ENCODE measurements around the gene TMEM91. TPM values are rescaled to one million over a fixed set of nuclear protein-coding genes. Genes with fewer than 3 reads are reported as not detected.
"Not testable (repeated sequence)": the region's sequence is repeated elsewhere in the genome, so short reads cannot be mapped to it uniquely, and the experiment has no call there.

TMEM91 gene
- total RNA-seq, 1 donor from 2014 or later = 2.8 TPM

- Histone ChIP-seq H3K4me1 (peaks cover 13% of the 10 kb centered on the region), H3K27me3 (ENCODE audit: low read depth) (no peaks in the 10 kb centered on the region), H3K27ac (replicated peaks) (peak overlapping the region; percentile 54), H3K9me3 (replicated peaks) (no peaks in the 10 kb centered on the region), H3K4me3 (no peak overlapping the region), H3K36me3 (peaks cover 34% of the 10 kb centered on the region)
- TF ChIP-seq, protein P1, sequence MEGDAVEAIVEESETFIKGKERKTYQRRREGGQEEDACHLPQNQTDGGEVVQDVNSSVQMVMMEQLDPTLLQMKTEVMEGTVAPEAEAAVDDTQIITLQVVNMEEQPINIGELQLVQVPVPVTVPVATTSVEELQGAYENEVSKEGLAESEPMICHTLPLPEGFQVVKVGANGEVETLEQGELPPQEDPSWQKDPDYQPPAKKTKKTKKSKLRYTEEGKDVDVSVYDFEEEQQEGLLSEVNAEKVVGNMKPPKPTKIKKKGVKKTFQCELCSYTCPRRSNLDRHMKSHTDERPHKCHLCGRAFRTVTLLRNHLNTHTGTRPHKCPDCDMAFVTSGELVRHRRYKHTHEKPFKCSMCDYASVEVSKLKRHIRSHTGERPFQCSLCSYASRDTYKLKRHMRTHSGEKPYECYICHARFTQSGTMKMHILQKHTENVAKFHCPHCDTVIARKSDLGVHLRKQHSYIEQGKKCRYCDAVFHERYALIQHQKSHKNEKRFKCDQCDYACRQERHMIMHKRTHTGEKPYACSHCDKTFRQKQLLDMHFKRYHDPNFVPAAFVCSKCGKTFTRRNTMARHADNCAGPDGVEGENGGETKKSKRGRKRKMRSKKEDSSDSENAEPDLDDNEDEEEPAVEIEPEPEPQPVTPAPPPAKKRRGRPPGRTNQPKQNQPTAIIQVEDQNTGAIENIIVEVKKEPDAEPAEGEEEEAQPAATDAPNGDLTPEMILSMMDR (IDR thresholded peaks at IDR 0.05; ENCODE audit: borderline replicate concordance) = no peak
- intact Hi-C loops (cut with micrococcal nuclease) = no loop called here
- DNase-seq = no peak
Measured at GRCh38 chr19:41335467-41335866, 40.9 kb upstream of the TMEM91 start.

DNA sequence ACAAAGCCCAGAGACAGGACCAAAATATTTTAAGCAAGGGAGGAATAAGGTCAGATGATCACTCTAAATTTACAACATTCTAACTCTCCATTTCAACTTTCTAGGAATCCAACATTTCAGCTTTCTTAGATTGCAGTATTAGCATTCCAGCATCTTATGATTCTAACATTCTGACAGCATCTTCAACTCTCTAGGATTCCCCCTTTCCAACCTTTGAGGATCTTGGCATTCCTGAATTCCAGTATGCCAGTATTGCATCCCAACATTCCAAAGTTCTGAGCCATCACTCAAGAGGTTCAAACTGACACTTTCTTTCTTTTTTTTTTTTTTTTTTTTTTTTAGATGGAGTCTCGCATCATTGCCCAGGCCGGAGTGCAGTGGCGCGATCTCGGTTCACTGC lies 36.4 kb upstream of the TMEM91 start:
- intact Hi-C loops (cut with micrococcal nuclease) = no loop called here
- H3K36me3 ChIP-seq = peaks cover 41% of the 10 kb centered on the region
- H3K4me3 ChIP-seq = no peak overlapping the region
- H3K27ac ChIP-seq (replicated peaks) = no peak overlapping the region
- no peaks in the 10 kb centered on the region for H3K27me3 ChIP-seq (ENCODE audit: low read depth)
- TF ChIP-seq, protein P1 (IDR thresholded peaks at IDR 0.05; ENCODE audit: borderline replicate concordance) = no peak
- peaks cover 12% of the 10 kb centered on the region for H3K4me1 ChIP-seq
- DNase-seq = no peak
- no peaks in the 10 kb centered on the region for H3K9me3 ChIP-seq (replicated peaks)

DNA sequence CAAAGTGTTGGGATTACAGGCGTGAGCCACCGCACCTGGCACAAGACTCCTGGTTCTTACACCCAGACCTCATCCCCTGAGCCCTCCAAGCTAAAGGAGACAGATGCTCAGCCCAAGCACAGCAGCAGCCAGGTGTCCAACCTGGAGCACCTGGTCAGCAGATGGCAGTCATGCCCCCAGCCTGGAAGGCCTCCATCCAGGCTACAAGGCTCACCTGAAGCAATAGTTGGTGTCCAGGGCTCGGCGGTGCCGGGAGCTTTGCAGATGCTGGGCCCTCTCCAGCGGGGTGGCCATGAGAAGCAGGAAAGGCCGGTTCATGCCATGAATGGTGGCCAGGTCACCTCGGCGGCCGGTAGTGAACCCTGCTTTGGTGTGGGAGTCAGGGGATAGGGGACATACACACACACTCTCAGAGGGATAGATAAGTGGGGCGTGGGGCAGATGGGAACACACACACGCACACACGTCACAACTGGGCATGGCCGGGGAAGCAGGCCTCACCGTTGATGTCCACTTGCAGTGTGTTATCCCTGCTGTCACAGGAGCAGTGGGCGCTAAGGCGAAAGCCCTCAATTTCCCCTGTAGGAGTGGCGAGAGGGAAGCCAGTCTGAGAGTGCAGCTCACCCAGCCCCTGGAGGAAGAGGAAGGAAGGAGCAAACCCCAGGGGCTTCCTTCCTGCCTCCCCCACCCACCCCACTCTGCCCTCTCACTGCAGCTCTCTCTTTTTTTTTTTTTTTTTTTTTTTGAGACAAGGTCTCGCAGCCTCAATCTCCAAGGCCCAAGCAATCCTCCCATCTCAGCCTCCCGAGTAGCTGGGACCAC lies 34.5 kb upstream of the TMEM91 start:
- no peaks in the 10 kb centered on the region for H3K9me3 ChIP-seq (replicated peaks)
- no peaks in the 10 kb centered on the region for H3K27me3 ChIP-seq (ENCODE audit: low read depth)
- peaks cover 44% of the 10 kb centered on the region for H3K36me3 ChIP-seq
- no peak for DNase-seq
- no peak overlapping the region for H3K27ac ChIP-seq (replicated peaks)
- intact Hi-C loops (cut with micrococcal nuclease) = no loop called here
- H3K4me3 ChIP-seq = no peak overlapping the region
- TF ChIP-seq, protein P1 (IDR thresholded peaks at IDR 0.05; ENCODE audit: borderline replicate concordance) = no peak
- H3K4me1 ChIP-seq = peaks cover 4% of the 10 kb centered on the region

GRCh38 chr19:41344162-41344561 lies 32.2 kb upstream of the TMEM91 start:
- no peak overlapping the region for H3K27ac ChIP-seq (replicated peaks)
- no peak for DNase-seq
- no peaks in the 10 kb centered on the region for H3K9me3 ChIP-seq (replicated peaks)
- H3K27me3 ChIP-seq (ENCODE audit: low read depth) = no peaks in the 10 kb centered on the region
- intact Hi-C loops (cut with micrococcal nuclease) = no loop called here
- TF ChIP-seq, protein P1 (IDR thresholded peaks at IDR 0.05; ENCODE audit: borderline replicate concordance) = no peak
- H3K36me3 ChIP-seq = peaks cover 43% of the 10 kb centered on the region
- H3K4me3 ChIP-seq = no peak overlapping the region
- peaks cover 9% of the 10 kb centered on the region for H3K4me1 ChIP-seq

GRCh38 chr19:41346916-41347315 lies 29.4 kb upstream of the TMEM91 start:
- H3K9me3 ChIP-seq (replicated peaks); intact Hi-C loops (cut with micrococcal nuclease); DNase-seq; H3K4me3 ChIP-seq; H3K27ac ChIP-seq (replicated peaks); H3K27me3 ChIP-seq (ENCODE audit: low read depth): not testable (repeated sequence)
- peaks cover 29% of the 10 kb centered on the region for H3K36me3 ChIP-seq
- H3K4me1 ChIP-seq = peaks cover 33% of the 10 kb centered on the region

DNA sequence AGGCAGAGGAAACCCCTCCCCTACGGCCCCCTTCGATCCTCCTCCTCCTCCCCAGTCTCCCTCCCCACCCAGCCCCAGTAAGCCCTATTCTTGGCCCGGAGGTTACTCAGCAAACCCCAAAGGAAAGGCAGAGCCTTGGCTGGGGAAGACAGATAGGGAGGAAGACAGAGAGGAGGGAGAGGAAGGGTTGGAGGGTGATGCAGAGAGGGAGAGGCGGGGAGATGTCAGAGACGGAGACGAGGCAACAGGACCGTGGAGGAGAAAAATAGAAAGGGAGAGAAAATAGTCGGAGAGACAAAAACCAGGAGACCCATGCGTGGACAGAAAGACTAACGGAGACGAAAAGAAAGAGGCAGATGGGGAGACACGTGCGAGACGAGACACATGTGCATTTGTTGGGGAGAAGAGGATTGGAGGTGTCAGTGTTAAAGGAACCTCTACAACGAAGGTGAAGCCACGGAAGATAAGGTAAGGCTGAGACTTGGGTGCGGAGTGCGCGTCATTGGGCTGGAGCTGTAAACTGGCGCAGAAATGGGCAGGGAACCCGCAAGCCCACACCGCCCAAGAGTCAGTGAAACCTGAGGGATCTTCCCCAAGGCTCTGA lies 25.5 kb upstream of the TMEM91 start:
- H3K27me3 ChIP-seq (ENCODE audit: low read depth) = peaks cover 13% of the 10 kb centered on the region
- peak overlapping the region; percentile 94 for H3K27ac ChIP-seq (replicated peaks)

More for the DNA sequence above, 25.5 kb upstream of the TMEM91 start:
- no peaks in the 10 kb centered on the region for H3K9me3 ChIP-seq (replicated peaks)
- intact Hi-C loops (cut with micrococcal nuclease) = no loop called here
- no peak for DNase-seq
- H3K4me3 ChIP-seq = peak overlapping the region; percentile 93
- H3K36me3 ChIP-seq = peaks cover 16% of the 10 kb centered on the region
- peaks cover 70% of the 10 kb centered on the region for H3K4me1 ChIP-seq
- TF ChIP-seq, protein P1 (IDR thresholded peaks at IDR 0.05; ENCODE audit: borderline replicate concordance) = no peak

Measured in left ventricle myocardium inferior (tissue), 1 donor.